ENCODE data around the gene MYL4.
"Not testable (repeated sequence)": the region's sequence is repeated elsewhere in the genome, so short reads cannot be mapped to it uniquely, and the experiment has no call there.

MYL4 gene

DNA sequence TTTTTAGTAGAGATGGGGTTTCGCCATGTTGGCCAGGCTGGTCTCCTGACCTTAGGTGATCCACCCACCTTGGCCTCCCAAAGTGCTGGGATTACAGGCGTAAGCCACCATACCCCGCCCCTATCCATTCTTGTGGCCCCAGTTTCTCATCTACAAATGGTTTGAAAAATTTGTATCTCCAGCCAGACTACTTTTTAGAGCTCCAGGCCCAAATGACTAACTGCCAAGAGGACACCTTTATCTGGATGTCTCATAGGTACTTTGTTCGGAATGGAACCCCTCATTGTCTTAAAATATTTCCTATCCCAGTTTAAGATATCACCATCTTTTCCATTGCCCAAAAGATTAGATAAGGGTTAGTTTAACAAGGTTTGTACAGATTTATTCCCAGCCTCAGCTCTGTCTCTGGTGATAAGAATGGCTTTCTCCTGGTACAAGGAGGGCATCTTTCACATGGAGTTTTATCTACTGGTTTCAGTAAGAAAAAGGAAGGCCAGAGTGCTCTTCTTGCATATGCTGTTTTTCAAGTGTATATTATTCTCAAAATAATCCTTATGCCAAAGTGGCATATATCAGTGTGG lies 15.1 kb upstream of the MYL4 start:
- no peak for DNase-seq

DNA sequence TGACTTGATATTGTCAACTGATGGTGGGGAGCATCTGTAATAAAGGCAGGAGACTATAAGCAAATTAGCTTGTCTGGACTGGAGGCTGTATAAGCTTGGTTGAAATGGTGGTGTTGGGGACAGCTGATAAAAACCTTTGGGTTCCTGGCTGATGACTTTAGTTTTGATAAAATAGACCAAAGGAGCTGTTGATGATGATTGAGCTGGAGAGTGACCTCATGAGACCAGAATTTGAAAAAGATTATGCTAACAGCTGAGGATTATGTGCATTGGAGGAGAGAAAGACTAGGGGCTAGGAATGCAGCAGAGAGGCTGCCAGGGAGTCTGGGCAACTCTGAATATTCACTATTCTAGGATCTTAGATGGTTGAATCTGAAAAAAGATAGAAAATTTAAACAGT lies 11.3 kb upstream of the MYL4 start:
- no peak for DNase-seq

DNA sequence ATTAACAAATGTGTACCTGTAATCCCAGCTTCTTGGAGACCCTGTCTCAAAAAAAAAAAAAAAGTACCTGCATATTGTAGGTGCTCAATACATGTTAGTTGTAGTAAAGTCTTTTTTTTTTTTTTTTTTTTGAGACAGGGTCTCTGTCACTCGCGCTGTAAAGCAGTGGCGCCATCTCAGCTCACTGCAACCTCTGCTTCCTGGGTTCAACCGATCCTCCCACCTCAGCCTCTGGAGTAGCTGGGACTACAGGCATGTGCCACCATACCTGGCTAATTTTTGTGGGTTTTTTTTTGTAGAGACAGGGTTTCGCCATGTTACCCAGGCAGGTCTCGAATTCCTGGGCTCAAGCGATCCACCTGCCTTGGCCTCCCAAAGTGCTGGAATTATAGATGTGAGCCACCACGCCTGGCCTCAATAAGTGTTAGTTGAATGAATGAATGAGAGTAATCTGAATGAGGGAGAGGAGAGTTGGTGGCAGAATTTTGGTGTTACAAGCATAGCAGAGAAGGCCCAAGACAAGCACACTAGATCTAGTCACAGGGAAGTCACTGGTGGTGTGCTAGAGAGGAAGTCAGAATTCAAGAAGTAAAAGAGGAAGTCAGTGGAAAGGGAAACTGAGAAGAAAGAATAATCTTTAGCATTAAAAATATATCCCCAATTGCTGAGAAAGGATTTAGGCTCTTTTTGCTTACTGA lies 9.4 kb upstream of the MYL4 start:
- DNase-seq = no peak

DNA sequence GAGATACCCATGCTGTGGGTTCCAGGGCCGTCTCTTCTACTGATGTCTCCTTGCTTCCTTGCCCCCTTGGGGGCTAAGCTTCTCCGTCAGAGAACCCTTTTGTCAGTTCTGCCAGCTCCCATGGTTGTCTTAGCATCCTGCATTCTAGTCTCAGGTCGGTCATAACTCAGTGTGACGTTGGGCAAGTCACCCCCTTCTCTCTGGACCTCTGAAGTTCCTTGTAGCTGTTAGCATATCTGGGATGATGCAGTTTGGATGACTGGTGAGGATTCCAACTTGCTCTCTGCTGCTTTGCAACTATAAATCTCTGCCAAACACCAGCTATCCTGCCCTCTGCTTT lies 8.9 kb upstream of the MYL4 start:
- no peak for DNase-seq

DNA sequence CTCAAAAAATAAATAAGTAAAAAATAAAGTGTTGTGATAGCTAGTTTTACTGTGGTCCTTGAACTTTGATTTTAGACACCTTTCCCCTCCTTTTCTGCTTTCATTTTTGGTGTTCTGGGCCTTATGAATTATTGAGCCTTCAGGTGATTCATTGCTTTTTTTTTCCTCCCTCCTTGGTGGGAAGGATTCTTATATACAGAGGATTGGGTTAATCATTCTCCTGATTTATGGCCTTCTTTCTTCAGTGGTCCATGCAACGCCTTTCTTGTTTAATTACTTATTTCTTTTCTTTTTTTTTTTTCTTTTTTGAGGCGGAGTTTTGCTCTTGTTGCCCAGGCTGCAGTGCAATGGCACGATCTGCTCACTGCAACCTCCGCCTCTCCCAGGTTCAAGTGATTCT lies 8.0 kb upstream of the MYL4 start:
- DNase-seq = no peak

DNA sequence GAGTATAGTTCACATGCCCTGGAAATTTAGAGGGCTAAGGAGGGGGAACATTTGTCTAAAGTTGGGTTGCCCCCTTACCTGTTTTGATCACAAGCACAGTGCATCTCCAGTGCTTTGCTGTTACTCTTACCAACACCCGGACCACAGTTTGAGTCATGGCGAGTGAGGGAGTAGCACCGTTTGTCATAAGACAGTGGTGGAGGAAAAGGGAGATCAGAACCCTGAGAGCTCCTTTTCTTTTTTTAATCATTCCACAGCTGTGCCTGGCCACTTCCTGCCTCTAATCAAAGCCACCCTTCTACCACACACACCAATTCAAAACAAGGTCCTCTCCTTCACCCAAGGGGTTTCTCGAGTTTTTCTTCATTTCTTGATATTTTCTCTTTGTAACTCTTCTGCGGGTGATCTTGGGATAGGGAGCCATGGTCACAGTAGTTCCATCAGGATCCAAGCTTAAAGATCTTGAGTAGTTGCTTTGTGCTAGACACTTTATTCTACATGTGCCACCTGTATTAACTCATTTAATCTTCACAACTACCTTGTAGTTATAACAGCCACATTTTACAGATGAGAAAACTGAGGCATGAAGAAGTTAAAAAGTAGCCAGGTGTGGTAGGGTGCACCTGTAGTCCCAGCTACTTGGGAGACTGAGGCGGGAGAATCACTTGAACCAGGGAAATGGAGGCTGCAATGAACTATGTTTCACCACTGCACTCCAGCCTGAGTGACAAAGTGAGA lies 5.0 kb upstream of the MYL4 start:
- no peak for DNase-seq

DNA sequence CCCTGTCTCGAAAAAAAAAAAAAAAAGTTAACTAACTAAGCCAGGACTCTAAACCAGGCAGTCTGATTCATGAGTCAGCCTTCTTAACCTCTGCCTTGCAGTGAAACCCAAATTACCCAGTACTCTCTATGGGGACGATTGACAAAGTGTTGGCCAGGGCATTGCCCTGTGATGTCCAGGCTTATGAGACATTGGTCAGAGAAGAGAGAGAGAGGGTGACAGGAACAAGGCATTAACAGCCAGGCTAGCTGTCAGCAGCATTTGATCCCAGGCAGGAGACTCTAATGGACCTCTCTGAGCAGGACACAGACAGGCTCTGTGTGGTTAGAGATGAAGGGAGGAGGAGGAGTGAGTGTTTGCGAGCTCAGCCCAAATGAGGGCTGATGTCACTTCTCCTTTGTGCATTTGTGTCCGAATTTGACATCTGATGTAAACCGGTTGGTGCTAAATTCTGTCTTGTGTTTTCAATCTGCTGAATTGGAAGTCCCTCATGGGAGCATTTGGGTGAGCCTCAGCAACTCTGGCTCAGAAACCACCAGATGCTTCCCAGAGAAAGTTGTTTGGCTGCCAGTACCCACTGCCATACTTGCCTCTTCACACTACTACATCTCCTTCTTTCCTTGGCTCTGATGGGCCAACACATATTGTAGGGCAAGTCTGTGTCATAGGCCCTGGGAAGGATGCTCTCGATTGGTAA lies 4.3 kb upstream of the MYL4 start:
- no peak for DNase-seq

DNA sequence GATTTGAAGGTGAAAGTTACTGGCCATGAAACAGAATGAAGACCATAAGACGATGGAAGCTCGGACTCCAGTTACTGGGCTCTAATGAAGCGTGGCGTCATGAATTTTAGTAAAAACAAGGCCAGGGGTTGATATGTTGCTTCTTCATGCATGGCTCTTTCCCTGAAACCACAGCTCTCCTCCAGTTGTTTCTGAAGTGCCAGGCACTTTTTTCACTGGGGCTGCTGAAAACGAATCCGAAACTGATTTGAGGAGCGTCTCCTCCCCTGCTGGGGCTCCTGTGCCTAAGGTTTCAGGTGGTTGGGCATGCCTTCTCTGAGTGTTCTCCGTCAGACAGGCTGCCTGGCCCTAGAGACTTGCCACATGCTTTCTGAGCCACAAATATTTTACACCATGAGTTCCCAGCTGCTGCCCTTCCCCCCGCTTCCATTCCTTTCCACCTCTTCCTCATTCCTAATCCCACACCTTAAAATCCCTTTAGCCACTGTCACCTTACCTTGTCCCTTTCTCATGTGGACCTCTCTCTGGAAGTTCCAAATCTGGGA lies 3.7 kb upstream of the MYL4 start:
- no peak for DNase-seq

DNA sequence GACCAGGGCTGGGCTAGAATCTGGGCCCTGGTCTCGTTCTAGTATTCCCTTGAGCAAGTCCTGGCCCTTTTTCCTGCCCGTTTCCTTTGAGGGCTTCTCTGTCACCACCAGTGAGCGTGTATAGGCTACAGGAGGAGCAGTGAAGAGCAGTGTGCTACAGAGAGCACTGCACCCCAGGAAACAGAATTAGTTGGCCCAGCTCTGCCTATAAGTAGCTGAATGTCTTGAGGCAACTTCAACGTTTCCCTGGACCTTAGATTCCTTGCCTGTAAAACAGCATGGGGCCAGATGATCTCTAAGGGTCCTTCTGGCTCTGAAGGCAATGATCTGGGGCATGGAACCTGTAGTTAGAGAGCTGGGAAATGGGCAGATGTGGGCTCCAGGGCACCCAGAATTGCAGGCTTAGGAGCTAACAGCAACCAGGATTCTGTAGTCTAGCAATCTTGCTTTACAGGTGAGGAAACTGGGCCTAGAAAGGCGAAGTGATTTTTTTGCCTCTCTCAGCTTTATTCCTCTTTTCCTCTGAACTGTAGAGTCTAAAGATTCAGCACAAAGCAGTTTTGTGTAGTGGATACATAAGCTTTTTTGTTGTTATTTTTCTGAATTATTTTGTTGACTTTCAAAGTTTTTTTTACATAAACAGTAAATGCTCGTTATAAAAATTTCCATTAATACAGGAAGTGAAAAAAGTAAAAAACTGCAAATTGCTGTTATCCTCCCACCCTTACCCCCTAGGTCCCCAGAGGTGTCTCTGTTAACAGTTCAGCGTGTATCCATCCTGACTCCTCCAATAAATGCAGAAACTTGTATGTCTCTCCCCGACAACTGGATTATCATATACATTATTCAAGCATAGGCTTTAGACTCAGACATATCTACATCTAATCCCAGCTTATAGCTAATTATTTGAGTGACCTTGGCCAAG lies 1.7 kb upstream of the MYL4 start:
- no peak for DNase-seq

DNA sequence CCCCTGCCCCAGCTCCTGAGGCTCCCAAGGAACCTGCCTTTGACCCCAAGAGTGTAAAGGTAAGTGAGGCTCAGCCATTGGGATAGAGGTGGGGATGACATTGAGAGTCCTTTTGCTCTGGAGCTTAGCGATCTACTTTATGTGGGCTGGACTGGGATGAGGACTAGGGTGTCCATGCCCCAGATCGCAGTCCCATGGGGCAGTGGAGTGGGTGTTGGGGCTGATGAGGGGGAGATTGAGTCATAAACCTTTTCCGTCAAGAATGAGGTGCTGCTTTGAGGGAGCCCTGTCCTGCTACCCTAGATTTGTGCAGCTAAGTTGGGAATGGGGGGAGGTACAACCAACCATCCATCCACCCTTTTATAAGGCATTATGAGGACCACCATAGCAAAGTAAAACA lies 351 bp downstream of the MYL4 start:
- DNase-seq = no peak

DNA sequence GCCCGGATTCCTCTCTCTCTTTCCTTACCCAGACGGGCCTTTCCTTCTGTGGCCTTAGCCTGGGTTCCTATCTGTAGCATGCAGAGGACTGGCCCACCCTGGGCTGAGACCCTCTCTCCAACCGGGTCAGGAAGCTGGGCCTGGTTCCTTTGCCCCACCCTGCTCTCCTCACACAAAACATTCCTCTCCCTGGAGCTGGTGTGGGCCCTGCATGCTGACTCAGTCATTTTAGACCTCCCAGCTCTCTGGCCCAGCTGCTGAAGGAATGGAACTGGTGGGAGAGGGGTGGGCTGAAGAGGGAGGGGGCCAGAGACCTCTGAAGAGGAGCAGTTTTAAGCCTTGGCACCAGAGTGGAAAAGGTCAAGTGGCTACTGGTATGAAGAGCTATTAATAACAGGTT lies 957 bp downstream of the MYL4 start:
- no peak for DNase-seq

DNA sequence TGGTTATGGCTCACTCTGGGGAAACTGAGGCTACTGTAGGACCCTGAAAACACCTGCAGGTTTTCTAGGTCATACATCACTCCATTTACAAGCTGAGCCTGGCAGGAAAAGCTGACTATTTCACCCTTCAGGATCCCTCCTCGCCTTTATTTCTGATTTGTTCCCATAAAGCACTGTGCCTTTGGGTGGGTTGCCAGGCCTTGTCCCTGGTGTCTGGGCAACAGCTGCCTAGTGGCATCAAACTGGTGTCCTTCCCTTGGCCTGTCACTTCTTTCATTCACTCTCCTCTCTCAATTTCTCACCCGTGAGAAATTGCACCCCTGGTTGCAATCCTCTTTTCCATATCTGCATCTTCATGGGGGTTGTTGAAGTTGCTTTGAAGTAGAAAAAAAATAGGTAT lies 1.6 kb downstream of the MYL4 start:
- DNase-seq = no peak

DNA sequence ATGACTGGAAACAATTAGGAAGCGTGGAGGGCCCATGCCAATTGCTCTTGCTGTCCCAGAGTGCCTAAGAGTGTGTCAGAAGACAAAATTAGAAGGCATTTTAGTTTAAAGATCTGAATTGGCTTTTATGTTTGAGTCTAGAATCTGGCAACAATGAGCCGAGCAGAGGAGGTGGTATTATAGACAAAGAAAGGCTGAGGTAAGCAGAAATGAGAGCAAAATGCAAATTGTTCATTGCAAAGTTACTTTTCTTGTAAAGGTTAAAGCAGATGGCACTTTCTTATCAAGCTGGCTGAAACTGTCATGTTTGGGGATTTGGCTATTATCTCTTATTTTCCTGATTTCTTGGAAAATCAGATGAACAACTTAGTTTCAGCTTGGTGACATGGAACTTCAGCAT lies 3.3 kb downstream of the MYL4 start:
- no peak for DNase-seq

DNA sequence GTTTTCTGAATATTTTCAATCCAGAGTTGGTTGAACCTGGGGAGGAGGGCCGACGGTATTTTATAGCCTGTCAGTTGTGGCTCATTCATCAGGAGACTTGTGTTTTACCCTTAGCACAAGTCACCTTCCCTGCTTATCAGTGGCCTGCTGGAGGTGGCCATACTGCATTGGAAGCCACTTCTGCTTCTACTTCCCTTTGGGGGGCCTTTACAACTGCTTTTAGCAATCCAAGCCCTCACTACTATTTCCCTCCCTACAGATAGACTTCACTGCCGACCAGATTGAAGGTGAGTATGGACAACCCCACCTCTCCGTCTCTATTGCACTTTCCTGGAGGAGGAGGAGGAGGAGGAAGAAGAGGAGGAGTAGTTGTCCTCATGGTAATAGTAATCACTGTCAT lies 4.4 kb downstream of the MYL4 start:
- DNase-seq = no peak

DNA sequence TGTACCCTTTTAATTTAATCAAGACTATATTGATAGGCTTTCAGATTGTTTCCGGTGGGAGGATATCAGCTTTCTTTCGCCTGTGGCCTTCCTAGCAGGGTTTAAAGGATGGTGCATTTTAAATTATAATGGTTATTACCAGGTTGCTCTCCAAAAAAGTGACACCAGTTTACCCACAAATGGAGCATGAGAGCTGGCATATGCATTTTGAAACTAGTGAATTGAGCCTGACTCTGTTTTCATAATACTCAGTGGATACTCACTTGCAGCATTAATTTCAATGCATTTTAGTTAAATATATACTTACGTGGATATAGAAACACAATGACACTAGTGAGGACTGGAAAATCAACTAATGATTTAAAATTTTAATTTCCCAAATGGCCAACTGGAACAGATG lies 5.8 kb downstream of the MYL4 start:
- DNase-seq = no peak

DNA sequence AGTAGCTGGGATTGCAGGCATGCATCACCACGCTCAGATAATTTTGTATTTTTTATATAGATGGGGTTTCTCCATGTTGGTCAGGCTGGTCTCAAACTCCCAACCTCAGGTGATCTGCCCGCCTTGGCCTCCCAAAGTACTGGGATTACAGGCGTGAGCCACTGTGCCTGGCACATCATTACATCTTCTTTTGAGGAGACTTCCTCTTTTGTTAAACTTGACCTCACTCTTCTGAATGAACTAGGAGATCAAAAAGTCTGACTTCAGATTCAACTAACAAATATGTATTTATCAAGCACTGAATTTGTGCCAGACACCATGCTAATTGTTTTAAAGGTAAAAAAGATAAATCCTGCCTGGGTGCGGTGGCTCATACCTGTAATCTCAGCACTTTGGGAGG lies 7.7 kb downstream of the MYL4 start:
- not testable (repeated sequence) for DNase-seq

DNA sequence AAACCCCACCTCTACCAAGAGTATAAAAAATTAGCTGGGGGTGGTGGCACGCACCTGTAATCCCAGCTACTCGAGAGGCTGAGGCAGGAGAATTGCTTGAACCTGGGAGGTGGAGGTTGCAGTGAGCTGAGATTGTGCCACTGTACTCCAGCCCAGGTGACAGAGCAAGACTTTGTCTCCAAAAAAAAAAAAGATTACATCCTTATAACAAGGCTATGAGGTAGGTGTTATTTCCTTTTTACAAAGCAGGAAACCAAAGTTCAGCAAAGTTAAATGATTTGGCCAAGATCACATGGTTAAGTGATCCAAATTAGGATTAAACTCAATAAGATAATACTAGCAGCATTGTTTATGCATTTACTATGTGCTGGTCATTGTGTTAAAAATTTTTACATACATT lies 8.1 kb downstream of the MYL4 start:
- not testable (repeated sequence) for DNase-seq

DNA sequence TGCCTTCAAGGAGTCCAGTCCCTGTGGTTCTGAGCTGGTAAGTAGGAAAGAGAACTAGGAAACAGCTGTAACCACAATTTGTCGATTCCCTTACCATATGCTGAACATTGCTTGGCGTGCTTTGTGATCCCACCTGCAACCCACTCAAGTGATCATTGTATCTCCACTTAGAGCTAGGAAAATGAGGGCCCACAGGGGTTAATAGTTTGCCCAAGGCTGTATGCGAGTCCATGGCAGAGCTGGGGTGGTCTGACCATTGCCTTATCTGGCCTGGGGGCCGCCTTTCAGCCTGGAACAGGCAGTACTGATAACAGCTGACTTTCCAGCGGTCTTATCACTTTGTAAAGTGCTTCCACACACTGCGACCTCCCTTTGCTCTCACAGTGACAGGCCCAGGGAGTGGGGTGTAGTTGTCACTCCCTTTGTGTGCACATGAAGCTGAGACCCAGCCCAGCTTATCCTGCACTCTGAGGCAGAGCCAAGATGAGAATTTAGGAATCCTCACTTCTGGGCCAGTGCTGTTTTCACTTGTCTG lies 9.8 kb downstream of the MYL4 start:
- no peak for DNase-seq

DNA sequence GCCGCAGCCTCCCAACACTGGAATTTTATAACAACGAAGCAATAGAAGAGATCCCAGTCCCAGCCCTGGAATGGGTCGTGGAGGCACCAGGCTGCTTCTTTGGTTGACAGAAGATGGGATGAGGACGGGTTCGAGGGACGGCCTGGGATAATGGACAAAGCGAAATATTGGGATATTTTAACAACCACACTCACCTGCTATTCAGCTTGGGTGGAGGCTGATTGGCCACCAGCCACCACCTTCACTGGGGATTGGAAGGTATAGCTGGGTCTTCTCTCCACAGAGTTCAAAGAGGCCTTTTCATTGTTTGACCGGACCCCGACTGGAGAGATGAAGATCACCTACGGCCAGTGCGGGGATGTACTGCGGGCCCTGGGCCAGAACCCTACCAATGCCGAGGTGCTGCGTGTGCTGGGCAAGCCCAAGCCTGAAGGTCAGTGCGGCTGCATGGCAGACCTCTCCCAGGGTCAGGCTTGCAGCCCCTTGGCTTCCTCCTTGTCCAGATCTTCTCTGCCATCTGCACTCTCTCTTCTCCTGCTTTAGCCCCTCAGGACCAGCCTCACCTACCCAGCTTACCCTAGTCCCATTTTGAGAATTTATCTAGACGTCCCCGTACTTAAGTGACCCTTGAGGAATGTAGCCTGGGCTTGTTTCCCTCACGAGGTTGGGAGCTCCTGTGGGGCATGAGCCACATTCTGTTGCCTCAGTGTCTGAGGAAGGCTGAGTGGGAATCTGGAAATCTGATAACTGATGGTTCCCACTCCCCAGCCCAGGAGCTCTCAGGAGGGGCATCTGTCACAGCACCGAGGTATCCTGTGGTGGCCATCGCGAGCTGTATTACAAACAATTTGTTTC lies 10.7 kb downstream of the MYL4 start:
- no peak for DNase-seq

DNA sequence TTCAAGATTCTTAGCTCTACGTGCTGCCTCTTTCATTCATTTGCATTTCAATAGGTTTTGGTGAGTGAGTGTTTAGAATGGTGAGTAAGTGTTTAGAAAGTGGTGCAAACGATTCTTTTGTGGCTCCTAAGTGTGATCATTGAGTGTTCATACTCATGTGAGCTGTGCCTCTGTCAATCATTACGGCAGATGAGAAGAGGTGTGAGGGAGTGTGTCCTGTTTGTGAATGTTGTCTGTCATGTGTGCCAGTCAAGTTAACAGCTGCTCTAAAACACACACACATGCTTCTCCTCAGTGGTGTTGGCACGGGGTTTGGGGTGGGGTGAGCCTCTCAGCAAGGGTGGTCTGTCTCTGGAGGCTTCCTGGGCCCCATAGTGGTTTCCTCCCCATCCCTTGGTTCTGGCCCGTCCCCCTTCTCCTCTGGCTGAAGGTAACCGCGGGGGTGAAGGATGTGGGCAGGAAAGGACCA lies 11.4 kb downstream of the MYL4 start:
- DNase-seq = no peak

DNA sequence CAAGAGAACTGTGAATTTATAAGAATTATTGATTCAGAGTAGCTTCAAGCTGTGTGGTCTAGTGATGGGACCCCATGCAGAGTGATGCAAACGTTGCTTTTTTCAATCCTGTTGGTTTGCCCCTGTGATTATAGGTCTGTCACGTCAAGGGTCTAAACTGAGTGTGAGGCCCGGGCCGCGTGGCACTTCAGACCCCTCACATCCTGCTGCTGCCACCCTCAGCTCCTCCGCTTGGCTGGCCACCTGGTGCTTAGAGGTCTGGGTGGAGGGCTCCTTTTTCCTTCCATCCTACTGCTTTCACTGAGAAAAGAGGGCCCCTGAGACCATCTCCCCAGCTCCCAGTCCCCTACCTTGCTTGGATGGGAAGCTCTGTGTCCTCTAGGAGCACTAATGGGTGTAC lies 12.0 kb downstream of the MYL4 start:
- DNase-seq = no peak
